Glutamatergic neuron (in vitro differentiated cells): ENCODE data around the gene TCF7. TPM values are rescaled to one million over a fixed set of nuclear protein-coding genes. Genes with fewer than 3 reads are reported as not detected.

Experiments
- DNase-seq: peaks from one replicate; pipeline ENCODE4 v3.0.0; 2022
- H3K27ac Mint-ChIP-seq: one replicate; pipeline ENCODE4 v1.8.0; 2020; ENCODE audit warnings: mild to moderate bottlenecking, mixed read lengths, inconsistent platforms; ENCODE audit not compliant: unreplicated experiment
- H3K27me3 Mint-ChIP-seq: one replicate; pipeline ENCODE4 v1.8.0; 2020; ENCODE audit warnings: mild to moderate bottlenecking, moderate library complexity, mixed read lengths, inconsistent platforms; ENCODE audit not compliant: unreplicated experiment
- H3K36me3 Mint-ChIP-seq: one replicate; pipeline ENCODE4 v1.8.0; 2020; ENCODE audit warnings: mild to moderate bottlenecking, mixed read lengths, inconsistent platforms; ENCODE audit not compliant: unreplicated experiment
- H3K4me1 Mint-ChIP-seq: one replicate; pipeline ENCODE4 v1.8.0; 2020; ENCODE audit warnings: mild to moderate bottlenecking, low read depth, mixed read lengths, inconsistent platforms; ENCODE audit not compliant: unreplicated experiment
- H3K4me3 Mint-ChIP-seq: one replicate; pipeline ENCODE4 v1.8.0; 2020; ENCODE audit warnings: mild to moderate bottlenecking, mixed read lengths, inconsistent platforms; ENCODE audit not compliant: unreplicated experiment
- H3K9me3 Mint-ChIP-seq: one replicate; pipeline ENCODE4 v1.8.0; 2020; ENCODE audit warnings: mild to moderate bottlenecking, moderate library complexity, mixed read lengths, inconsistent platforms; ENCODE audit not compliant: unreplicated experiment
- total RNA-seq: library from RNA; stranded (reverse); fragmentation: NEBNext Ultra II Directional; extraction: Animal tissue kit (Norgen Biotek cat#: 25700); gene quantifications from one replicate; pipeline ENCODE4 v1.2.1, GENCODE V29; 2021; ENCODE audit not compliant: unreplicated experiment
- TF ChIP-seq, protein P1 (sequence below): fragments of 200-600 bp; sonication (generic); IDR thresholded peaks from one replicate; pipeline ENCODE4 v1.5.0; 2021; ENCODE audit not compliant: partially characterized antibody, unreplicated experiment

TCF7 gene
- total RNA-seq, 1 donor from 2014 or later = 5.8 TPM

GRCh38 chr5:134153241-134153640 is 38.8 kb downstream of the TCF7 start:
- TF ChIP-seq, protein P1, sequence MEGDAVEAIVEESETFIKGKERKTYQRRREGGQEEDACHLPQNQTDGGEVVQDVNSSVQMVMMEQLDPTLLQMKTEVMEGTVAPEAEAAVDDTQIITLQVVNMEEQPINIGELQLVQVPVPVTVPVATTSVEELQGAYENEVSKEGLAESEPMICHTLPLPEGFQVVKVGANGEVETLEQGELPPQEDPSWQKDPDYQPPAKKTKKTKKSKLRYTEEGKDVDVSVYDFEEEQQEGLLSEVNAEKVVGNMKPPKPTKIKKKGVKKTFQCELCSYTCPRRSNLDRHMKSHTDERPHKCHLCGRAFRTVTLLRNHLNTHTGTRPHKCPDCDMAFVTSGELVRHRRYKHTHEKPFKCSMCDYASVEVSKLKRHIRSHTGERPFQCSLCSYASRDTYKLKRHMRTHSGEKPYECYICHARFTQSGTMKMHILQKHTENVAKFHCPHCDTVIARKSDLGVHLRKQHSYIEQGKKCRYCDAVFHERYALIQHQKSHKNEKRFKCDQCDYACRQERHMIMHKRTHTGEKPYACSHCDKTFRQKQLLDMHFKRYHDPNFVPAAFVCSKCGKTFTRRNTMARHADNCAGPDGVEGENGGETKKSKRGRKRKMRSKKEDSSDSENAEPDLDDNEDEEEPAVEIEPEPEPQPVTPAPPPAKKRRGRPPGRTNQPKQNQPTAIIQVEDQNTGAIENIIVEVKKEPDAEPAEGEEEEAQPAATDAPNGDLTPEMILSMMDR = no peak
- Mint-ChIP-seq H3K27ac (no peak overlapping the region), H3K27me3 (peaks cover 4% of the 10 kb centered on the region), H3K36me3 (no peaks in the 10 kb centered on the region), H3K9me3 (no peaks in the 10 kb centered on the region), H3K4me3 (no peak overlapping the region), H3K4me1 (no peaks in the 10 kb centered on the region)
- DNase-seq = no peak

DNA sequence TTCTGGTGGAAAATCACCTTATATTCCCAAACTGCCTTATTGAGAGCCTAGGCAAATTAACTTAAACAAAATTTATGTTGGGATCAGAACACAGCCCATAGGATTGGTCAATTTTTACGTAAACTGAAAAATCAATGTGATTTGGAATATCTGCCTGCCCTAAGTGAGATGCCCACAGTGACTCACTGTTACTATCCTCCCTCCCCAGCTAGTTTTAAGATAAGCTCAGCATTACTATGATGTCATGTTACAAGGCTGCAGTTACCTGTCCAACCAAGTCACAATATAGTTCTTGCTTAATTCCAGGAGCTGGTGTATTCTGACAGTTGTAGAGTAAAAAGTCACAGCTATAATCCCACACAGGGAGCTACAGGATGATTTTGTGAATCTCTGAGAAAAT is 39.2 kb downstream of the TCF7 start:
- no peak overlapping the region for H3K4me3 Mint-ChIP-seq
- no peaks in the 10 kb centered on the region for H3K9me3 Mint-ChIP-seq
- TF ChIP-seq, protein P1 = no peak
- no peaks in the 10 kb centered on the region for H3K4me1 Mint-ChIP-seq
- no peaks in the 10 kb centered on the region for H3K36me3 Mint-ChIP-seq
- peaks cover 4% of the 10 kb centered on the region for H3K27me3 Mint-ChIP-seq
- no peak for DNase-seq
- no peak overlapping the region for H3K27ac Mint-ChIP-seq

DNA sequence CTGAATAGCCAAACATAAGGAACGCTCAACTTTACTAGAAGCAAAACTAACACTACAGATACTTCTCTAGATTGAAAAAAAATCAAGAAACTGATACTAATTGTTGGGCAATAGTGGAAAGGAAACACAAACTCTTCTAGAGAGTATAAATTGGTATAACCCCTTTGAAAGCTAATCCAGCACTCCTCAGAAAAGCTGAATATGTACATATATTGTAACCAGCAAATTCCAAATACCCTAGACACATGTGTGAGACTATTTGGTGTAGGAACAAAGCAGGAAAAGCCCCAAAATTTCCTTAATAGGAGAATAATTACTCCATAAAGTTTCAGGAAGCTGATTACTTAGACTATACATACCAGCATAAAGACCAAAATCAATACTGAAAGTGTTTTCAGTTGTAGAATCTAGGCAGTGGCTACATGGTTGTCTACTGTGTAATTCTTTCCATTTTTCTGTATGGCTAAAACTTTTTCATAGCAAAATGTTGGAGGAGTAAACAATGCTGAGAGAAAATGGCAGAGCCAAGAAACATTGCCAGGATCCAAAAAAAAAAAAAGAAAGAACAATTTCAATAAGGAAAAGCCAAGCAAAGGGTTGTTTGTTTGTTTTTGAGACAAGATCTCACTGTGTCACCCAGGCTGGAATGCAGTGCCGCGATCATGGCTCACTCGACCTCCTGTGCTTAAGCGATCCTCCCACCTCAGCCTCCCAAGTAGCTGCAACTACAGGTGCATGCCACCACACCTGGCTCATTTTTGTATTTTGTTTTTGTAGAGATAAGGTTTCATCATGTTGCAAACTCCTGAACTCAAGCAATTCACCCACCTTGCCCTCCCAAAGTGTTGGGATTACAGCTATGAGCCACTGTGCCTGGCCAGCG is 47.3 kb downstream of the TCF7 start:
- no peak for DNase-seq
- Mint-ChIP-seq H3K27ac (no peak overlapping the region), H3K4me3 (no peak overlapping the region), H3K4me1 (no peaks in the 10 kb centered on the region), H3K27me3 (no peaks in the 10 kb centered on the region), H3K36me3 (no peaks in the 10 kb centered on the region), H3K9me3 (peaks cover 2% of the 10 kb centered on the region)
- TF ChIP-seq, protein P1 = no peak

DNA sequence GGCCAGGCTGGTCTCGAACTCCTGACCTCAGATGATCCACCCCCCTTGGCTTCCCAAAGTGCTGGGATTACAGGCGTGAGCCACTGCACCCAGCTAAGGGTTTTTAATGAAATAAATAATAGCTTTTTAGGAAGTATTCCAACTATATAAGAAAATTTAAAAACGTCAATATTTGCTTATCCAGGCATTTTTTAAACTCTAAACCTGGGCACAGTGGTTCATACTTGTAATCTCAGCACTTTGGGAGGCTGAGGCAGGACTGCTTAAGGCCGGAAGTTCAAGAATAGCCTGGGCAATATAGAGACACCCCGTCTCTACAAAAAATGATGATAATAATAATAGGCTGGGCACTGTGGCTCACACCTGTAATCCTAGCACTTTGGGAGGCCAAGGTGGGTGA is 48.1 kb downstream of the TCF7 start:
- Mint-ChIP-seq H3K4me3 (no peak overlapping the region), H3K4me1 (no peaks in the 10 kb centered on the region), H3K27me3 (no peaks in the 10 kb centered on the region), H3K27ac (no peak overlapping the region), H3K36me3 (no peaks in the 10 kb centered on the region), H3K9me3 (peaks cover 2% of the 10 kb centered on the region)
- DNase-seq = no peak
- TF ChIP-seq, protein P1 = no peak

GRCh38 chr5:134171972-134172371 is 57.5 kb downstream of the TCF7 start:
- TF ChIP-seq, protein P1 = no peak
- Mint-ChIP-seq H3K27me3 (peaks cover 3% of the 10 kb centered on the region), H3K4me3 (no peak overlapping the region), H3K36me3 (peaks cover 4% of the 10 kb centered on the region), H3K27ac (no peak overlapping the region), H3K9me3 (peaks cover 3% of the 10 kb centered on the region), H3K4me1 (peaks cover 5% of the 10 kb centered on the region)
- no peak for DNase-seq
